Uterus (tissue), 2 donors: ENCODE data around the gene VAMP4.

ENCODE experiments used
- CTCF ChIP-seq, 4 experiments: fragments of 200-600 bp in 2 of 4; fragments of 450-650 bp in 2 of 4; sonication (generic) in 2 of 4; IDR thresholded peaks; one replicate each; pipeline ENCODE4 v1.5.1; 2016 to 2019; ENCODE audit warnings: antibody characterized with exemption in 4 of 4, mild to moderate bottlenecking in 2 of 4, moderate library complexity in 1 of 4
- POLR2A ChIP-seq, 2 donors: fragments of 450-650 bp; IDR thresholded peaks; one replicate each; pipeline ENCODE4 v1.6.1; 2016; ENCODE audit warnings: antibody characterized with exemption in 2 of 2, mild to moderate bottlenecking in 1 of 2, moderate library complexity in 1 of 2

- TF ChIP-seq CTCF (IDR thresholded peaks at IDR 0.05) (no peak), POLR2A (IDR thresholded peaks at IDR 0.05) (no peak)
Measured at GRCh38 chr1:171730052-171730451, 11.8 kb downstream of the VAMP4 start.
